HS-5 (cell line): ENCODE measurements around the gene TENT4B.

Experiments
- DNase-seq: peaks from one replicate; pipeline ENCODE4 v3.0.0-alpha.2; 2012; ENCODE audit warnings: low read depth

The TENT4B gene

DNA sequence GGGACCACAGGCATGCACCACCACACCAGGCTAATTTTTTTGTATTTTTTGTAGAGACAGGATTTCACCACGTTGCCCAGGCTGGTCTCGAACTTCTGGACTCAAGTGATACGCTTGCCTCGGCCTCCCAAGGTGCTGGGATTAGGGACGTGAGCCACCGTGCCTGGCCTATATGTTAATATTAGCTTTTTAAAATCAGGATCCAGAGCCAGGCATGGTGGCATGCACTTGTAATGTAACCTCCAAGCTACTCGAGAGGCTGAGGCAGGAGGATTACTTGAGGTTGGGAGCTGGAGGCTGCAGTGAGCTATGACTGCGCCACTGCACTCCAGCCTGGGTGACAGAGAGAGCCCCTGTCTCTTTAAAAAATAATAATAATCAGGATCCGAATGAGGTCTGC lies 104.8 kb downstream of the TENT4B start:
- no peak for DNase-seq

DNA sequence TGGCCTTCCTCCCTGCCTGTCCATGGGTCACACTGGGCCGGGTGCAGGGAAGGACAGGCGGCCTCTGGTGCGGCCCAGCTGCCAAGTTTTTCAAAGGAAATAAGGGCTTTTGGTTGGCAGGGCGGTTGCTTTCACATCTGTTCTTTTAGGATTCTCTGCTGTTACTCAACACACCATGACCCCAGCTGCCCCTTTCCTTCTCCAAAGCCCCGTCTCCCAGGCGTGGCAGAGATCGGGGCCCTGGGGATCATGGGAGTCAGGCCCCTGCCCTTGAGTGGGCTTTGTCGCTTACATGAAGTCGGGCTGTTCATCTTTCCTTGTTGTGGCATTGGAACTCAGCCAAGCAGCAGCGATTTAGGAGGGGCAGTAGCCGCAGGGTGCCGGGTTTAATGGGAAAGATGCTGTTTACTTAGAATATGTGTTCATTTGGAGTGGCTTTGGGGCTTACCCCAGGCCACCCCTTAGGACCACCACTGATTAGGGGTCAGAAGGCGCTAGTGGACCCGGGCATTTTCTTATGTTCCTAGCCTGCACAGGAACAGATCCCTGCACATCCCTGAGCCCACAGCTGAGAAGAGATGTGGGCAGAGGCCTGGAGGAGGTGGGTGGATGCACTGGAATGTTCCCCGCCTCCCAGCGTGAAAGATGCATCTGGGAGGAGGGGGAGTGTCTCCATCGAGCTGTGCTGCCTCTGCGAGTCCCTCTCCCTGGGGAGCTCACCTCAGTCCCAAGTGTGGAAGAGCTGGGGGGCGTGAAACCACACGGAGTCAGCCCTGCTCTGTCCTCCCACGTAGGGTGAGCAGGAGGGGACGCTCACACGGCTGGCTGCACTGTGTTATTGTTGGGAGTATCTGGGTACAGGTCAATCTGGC lies 106.5 kb downstream of the TENT4B start:
- DNase-seq, result no peak

DNA sequence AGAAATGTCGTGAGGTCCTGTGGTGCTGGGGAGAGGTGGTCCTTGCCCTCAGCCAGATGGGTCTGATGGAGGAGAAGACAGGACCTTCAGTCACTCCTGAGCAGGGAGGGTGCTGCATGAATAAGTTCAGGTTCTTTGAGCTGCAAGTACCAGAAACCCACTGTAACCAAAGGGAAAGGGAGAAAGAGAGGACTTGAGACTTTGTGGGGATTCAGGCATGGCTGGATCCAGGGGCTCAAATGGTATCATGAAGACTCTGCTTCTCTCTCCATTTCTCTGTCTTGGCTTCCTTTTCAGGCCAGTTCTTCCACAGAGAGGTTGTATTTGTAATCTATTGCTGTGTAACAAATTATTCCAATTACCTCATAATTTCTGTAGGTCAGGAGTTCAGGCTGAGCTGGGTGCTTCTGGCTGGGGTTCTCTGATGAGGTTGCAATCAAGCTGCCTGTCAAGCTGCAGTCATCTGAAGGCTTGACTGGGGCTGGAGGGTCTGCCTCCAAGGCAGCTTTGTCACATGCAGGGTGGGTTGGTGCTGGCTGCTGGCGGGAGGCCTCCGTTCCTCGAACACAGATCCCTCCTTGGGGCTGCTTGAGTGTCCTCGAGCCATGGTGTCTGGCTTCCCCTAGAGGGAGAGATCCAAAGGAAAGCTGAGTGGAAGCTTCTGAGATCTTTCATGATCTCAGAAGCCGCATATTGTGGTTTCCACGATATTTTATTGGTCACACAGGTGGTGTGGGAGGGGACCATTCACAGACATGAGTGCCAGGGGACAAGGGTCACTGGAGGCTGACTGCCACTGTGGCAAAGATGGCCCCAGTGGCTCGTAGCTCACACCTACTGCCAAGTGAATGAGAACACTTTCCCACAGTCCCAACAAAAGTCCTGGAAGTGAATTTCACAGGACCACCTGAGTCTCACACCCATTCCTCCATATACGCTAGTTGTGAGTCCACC lies 107.4 kb downstream of the TENT4B start:
- DNase-seq, result no peak

GRCh38 chr16:50261160-50261706 lies 108.1 kb downstream of the TENT4B start:
- no peak for DNase-seq

- no peak for DNase-seq
These were observed 108.7 kb downstream of the TENT4B start for GRCh38 chr16:50261707-50262235.

DNA sequence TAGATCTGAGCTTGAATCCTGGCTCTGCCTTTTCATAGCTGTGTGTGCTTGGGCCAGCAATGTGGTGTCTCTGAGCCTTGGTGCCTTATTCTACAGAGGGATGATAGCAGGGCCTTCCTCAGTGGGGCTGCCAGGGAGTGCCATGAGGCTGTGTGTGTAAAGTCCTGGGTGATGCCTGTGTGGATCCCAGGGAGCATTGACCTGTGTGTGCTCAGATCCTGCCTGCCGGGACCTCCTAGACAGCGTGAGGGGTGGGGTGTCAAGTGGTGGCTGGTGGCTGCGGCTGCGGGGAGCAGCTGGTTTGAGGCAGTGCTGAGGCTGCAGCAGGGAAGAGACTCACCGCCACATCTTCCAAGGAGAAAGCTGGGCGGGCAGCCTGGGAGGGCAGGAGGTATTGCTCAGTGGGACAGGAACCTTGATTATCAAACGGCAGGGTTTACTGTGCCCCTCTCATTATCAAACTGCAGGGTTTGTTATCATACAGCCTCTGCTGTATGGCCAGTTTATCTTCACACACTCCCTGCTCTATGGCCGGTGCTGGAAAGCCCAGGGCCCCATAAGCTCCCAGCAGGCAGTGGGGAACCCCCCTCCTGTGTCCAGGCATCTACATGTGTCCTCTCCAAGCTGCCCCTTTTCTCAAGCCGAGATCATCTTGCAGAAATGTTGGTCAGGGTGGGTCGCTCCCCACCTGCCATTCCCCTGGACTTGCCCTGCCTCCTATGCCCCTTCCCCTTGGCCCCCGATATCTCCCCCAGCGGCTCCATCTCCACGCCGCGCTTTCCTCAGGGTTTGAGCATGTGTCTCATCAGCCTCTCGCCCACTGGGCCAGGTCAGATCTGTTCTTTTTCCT lies 110.2 kb downstream of the TENT4B start:
- no peak for DNase-seq

GRCh38 chr16:50263940-50264929 lies 111.1 kb downstream of the TENT4B start:
- DNase-seq, result no peak

DNA sequence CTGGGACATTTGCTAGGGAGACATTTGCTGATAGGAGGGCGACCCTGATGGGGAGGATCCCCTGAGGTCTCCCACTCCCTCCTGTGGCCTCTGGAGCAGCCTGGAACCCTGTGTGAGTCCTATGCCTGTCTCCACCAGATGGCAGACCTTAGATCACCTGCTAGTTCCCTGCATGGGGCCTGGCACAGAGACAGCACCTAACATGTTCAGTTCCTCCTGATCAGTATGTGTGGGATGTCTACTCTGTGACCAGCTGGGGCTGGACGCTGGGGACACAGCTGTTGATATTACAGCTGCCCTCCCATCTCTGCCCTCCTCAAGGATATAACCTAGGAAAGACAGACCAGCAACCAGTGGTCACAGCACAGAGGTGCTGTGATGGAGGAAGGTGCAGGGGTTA lies 112.2 kb downstream of the TENT4B start:
- no peak for DNase-seq

GRCh38 chr16:50265716-50266336 lies 112.7 kb downstream of the TENT4B start:
- no peak for DNase-seq

- no peak for DNase-seq
These were observed 113.4 kb downstream of the TENT4B start, which contains the start of gene ADCY7 for GRCh38 chr16:50266337-50267091. TSS of gene ADCY7 (plus strand) at chr16:50266551. CDS start at chr16:50288180, 21,629 bp downstream.

- no peak for DNase-seq
These were observed 114.1 kb downstream of the TENT4B start for GRCh38 chr16:50267151-50267631.

DNA sequence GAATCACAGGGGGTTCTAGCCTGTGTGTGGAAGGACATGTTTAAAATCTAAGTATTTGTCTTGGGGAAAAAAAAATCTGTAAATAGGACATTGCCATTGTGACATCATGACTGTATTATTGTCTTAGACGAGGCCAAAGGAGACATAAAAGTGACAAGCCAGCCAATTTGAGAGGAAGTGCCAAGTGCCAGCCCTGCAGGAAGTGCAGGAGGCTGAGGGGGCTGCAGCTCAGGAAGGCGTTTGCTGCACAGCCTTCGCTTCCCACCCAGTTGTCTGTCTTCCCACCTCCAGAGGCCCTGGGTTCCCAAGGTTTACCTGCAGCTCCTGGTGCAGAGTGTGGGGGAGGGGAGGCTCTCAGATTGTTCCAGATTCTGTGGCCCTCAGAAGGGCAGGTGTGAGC lies 114.5 kb downstream of the TENT4B start:
- DNase-seq, result no peak

DNA sequence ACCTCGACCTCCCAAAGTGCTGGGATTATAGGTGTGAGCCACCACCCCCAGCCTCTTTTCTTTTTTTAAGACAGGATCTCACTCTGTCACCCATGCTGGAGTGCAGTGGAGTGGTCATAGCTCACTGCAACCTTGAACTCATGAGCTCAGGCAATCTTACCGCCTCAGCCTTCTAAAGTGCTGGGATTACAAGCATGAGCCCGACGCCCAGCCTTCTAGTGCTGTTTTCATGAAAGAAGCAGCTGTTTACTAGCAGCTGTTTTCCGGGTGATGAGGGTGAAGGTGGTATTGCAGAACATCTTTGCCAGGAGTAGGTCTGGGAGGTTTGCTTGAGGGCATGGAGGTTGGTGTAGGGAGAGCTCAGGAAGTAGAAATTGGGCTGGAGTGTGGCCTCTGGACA lies 115.2 kb downstream of the TENT4B start:
- DNase-seq, result no peak

DNA sequence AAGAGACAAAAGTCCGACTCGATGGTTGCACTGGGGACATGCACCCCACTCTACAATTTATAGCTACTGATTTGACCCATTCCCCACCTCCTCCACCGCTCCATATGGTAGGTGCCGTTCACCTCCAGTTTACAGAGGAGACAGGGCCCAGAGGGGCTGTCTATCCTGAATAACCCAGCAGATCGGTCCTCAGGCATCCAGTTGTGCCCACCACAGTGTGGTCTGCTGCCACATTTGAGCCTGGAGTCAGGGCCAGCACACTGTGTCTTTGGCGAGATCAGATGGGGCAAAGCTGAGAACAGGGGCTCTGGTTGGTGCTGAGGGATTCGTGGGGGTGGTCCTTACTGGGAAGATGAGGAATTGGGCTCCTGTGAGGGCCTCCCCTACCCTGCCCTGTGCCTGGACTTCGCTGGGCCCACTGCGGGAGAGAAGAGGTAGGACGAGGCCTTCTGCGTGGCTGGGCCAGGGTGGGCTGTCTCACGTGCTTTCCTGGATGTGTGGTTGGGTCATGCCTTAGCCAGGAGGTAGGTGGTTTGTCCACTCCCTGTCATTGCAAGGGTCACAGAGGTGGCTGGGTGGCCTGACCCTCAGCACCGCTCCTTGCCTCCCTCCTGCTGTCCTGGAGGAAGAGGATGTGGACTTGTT lies 116.1 kb downstream of the TENT4B start:
- DNase-seq, result no peak

GRCh38 chr16:50269769-50270509 lies 116.8 kb downstream of the TENT4B start:
- no peak for DNase-seq

GRCh38 chr16:50270510-50271147 lies 117.5 kb downstream of the TENT4B start:
- no peak for DNase-seq
